ENCODE measurements around the gene CAMSAP1. TPM values are rescaled to one million over a fixed set of nuclear protein-coding genes. Genes with fewer than 3 reads are reported as not detected.

Gene CAMSAP1
- total and polyA plus RNA-seq, 10 of the 15 experiments (the other 5 are each of a cell fraction or from before 2014, with no cell fraction given): 1.4 to 24.7 (median 8.0) TPM

DNA sequence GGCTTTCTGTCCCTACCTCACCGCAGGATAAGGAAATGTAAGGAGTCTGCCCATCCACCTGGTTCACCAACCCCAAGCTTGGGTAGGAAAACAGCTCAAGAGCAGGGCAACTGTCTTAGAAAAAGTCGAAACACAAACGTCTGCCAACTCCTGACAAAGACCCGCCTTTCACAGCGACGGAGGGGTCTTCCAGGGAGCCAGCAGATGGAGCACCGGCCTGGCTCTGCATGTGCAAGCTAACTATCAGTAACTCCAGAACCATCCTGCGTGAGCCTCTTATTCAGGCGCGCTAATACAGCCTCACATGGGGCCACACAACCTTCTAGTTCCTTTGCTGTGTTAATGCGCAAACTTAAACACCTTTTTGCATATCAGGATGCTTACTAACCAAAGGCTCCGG lies 26.9 kb downstream of the CAMSAP1 start:
- TF ChIP-seq, protein P1, sequence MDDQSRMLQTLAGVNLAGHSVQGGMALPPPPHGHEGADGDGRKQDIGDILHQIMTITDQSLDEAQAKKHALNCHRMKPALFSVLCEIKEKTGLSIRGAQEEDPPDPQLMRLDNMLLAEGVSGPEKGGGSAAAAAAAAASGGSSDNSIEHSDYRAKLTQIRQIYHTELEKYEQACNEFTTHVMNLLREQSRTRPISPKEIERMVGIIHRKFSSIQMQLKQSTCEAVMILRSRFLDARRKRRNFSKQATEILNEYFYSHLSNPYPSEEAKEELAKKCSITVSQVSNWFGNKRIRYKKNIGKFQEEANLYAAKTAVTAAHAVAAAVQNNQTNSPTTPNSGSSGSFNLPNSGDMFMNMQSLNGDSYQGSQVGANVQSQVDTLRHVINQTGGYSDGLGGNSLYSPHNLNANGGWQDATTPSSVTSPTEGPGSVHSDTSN (IDR thresholded peaks at IDR 0.05; ENCODE audit: insufficient replicate concordance, low read depth, low read length): no peak
- TF ChIP-seq EGR1 (IDR thresholded peaks at IDR 0.05; ENCODE audit: borderline replicate concordance in 1 of 2, low read depth in 2 of 2, low read length in 2 of 2): no peak
- TF ChIP-seq ZNF622 (IDR thresholded peaks at IDR 0.05): no peak
- TF ChIP-seq NFYB (IDR thresholded peaks at IDR 0.05; ENCODE audit: insufficient read depth, low read depth, low read length): no peak
- WGBS (ENCODE audit: insufficient coverage, insufficient replicate concordance, low lambda C conversion rate, missing lambda C conversion rate): 97% methylated on average over 12 of the region's 12 CpGs
- Histone ChIP-seq H3K4me2 (ENCODE audit: control insufficient read depth, insufficient read depth) (no peak overlapping the region), H3K9ac (ENCODE audit: control insufficient read depth, insufficient read depth, low read length) (no peak overlapping the region), H3K79me2 (ENCODE audit: control insufficient read depth, insufficient read depth, low read length) (peaks cover 4% of the 10 kb centered on the region), H4K20me1 (ENCODE audit: control insufficient read depth, insufficient read depth) (no peaks in the 10 kb centered on the region; the same call in 1 of the 2 replicates), H2AFZ (ENCODE audit: control insufficient read depth, low read depth, low read length) (no peak overlapping the region), H3K9me3 (replicated peaks; ENCODE audit: control insufficient read depth, insufficient read depth, low read length) (no peaks in the 10 kb centered on the region), H3K4me3 (no peak overlapping the region), H3K4me1 (ENCODE audit: control insufficient read depth, insufficient read depth, low read length) (no peaks in the 10 kb centered on the region), H3K27me3 (replicated peaks in 1 of 2; ENCODE audit: control insufficient read depth in 2 of 2, insufficient read depth in 2 of 2, low read length in 1 of 2) (no peaks in the 10 kb centered on the region), H3K27ac (ENCODE audit: control insufficient read depth, insufficient read depth) (no peak overlapping the region), H3K36me3 (ENCODE audit: control insufficient read depth in 2 of 2, insufficient read depth in 2 of 2, low read length in 1 of 2) (peaks cover 0 to 9% of the 10 kb centered on the region in 2 experiments; a peak in 3 of 4 replicates)
- FAIRE-seq: no peak
- ChIA-PET RAD21 (ENCODE audit: unreplicated experiment) (interaction anchor here (0.6 kb wide), 1 partner anchor 56 kb away, joined by 3 read pairs; no protein-coding TSS in a partner anchor), CTCF (interaction anchor here (1.0 to 1.3 kb wide), 2 partner anchors 16 to 23 kb away, joined by 3 to 4 read pairs; no protein-coding TSS in a partner anchor), POLR2A (no interaction called here), SMC1A (ENCODE audit: uncharacterized antibody, unreplicated experiment) (no interaction called here)
- intact Hi-C loops (cut with micrococcal nuclease; ENCODE audit: unreplicated experiment) (no loop called here), in situ Hi-C loops (cut with MboI) (no loop called here)
- no TSS peak for BruUV-seq (replicated peaks)
- DNase-seq (ENCODE audit: low read depth, low spot score): no peak
- ATAC-seq: no peak

DNA sequence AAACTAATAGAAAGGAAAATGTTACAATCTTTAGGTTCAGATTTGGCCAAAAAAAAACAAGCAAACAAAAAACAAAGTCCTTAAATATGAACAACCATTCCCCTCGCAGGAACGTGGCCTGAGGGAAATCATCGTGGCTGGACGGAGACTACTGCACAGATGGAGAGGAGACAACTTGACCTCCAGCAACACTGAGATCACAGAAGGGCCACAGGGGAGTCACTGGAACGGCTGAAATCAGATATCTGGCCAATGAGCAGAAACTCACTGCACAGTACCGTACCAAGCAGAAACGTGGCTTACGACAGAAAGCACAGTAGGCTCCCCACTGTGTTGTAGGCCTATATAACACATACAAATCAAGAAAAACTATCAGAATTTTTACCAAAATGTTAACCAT lies 27.7 kb downstream of the CAMSAP1 start:
- Histone ChIP-seq H3K27ac (ENCODE audit: control insufficient read depth, insufficient read depth) (no peak overlapping the region), H2AFZ (ENCODE audit: control insufficient read depth, low read depth, low read length) (no peak overlapping the region), H3K79me2 (ENCODE audit: control insufficient read depth, insufficient read depth, low read length) (peaks cover 1% of the 10 kb centered on the region), H3K36me3 (ENCODE audit: control insufficient read depth in 2 of 2, insufficient read depth in 2 of 2, low read length in 1 of 2) (peaks cover 0 to 9% of the 10 kb centered on the region in 2 experiments; a peak in 3 of 4 replicates), H3K4me3 (no peak overlapping the region), H4K20me1 (ENCODE audit: control insufficient read depth, insufficient read depth) (no peaks in the 10 kb centered on the region; the same call in 1 of the 2 replicates), H3K4me2 (ENCODE audit: control insufficient read depth, insufficient read depth) (no peak overlapping the region), H3K4me1 (ENCODE audit: control insufficient read depth, insufficient read depth, low read length) (no peaks in the 10 kb centered on the region), H3K9me3 (replicated peaks; ENCODE audit: control insufficient read depth, insufficient read depth, low read length) (no peaks in the 10 kb centered on the region), H3K9ac (ENCODE audit: control insufficient read depth, insufficient read depth, low read length) (no peak overlapping the region), H3K27me3 (replicated peaks in 1 of 2; ENCODE audit: control insufficient read depth in 2 of 2, insufficient read depth in 2 of 2, low read length in 1 of 2) (no peaks in the 10 kb centered on the region)
- ChIA-PET RAD21 (ENCODE audit: unreplicated experiment) (no interaction called here), CTCF (interaction anchor here (1.0 kb wide), 1 partner anchor 24 kb away, joined by 3 read pairs; no protein-coding TSS in a partner anchor), SMC1A (ENCODE audit: uncharacterized antibody, unreplicated experiment) (no interaction called here), POLR2A (no interaction called here)
- TF ChIP-seq, protein P1 (IDR thresholded peaks at IDR 0.05; ENCODE audit: insufficient replicate concordance, low read depth, low read length): no peak
- TF ChIP-seq STAT3 (IDR thresholded peaks at IDR 0.05; ENCODE audit: low read depth, low read length) (no peak), BHLHE40 (IDR thresholded peaks at IDR 0.05; ENCODE audit: borderline replicate concordance in 1 of 2, low read depth in 2 of 2, low read length in 1 of 2) (no peak)
- no TSS peak for BruUV-seq (replicated peaks)
- FAIRE-seq (no peak), DNase-seq (ENCODE audit: low read depth, low spot score) (no peak), ATAC-seq (no peak)
- 92% methylated on average over 8 of the region's 8 CpGs for WGBS (ENCODE audit: insufficient coverage, insufficient replicate concordance, low lambda C conversion rate, missing lambda C conversion rate)
- intact Hi-C loops (cut with micrococcal nuclease; ENCODE audit: unreplicated experiment) (no loop called here), in situ Hi-C loops (cut with MboI) (no loop called here)
